ENCODE data around the gene LNX1. TPM values are rescaled to one million over a fixed set of nuclear protein-coding genes. Genes with fewer than 3 reads are reported as not detected.

Gene LNX1
- total RNA-seq, 1 donor from 2014 or later, result 0.34 TPM

DNA sequence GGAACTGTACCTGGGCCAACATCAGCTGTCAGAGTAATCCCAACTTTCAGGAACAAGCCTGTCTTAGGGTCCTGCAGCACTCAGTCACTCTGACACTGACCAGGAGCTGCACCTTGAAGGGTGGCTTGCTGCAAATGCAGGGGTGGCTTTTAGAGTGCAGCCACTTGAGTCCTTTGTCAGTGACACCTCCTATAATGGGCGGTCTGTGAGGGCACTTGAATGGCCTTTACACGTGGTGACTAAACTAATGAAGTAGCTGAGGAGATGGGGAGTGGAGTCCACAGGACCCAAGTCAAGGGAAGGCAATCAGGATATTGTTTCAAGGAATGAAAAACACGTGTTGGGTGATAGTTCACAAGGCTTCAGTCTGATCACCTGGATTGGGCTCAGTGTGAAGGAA is 11.1 kb upstream of the LNX1 start:
- no peak for DNase-seq (ENCODE audit: low spot score)
- Histone ChIP-seq H3K27me3 (no peaks in the 10 kb centered on the region), H3K4me1 (no peaks in the 10 kb centered on the region), H3K79me2 (ENCODE audit: low read depth) (no peaks in the 10 kb centered on the region), H3K36me3 (no peaks in the 10 kb centered on the region), H2AFZ (replicated peaks) (no peak overlapping the region), H3K27ac (no peak overlapping the region), H3K9ac (no peak overlapping the region), H3K4me3 (no peak overlapping the region), H4K20me1 (ENCODE audit: low read depth) (no peaks in the 10 kb centered on the region), H3K9me3 (ENCODE audit: low read depth) (no peaks in the 10 kb centered on the region), H3F3A (ENCODE audit: low read depth) (no peaks in the 10 kb centered on the region), H3K4me2 (no peak overlapping the region)
- H3K9me3 Mint-ChIP-seq, result no peaks in the 10 kb centered on the region
- H3K4me3 Mint-ChIP-seq, result no peak overlapping the region
- H3K4me1 Mint-ChIP-seq, result peaks cover 5% of the 10 kb centered on the region
- no peak overlapping the region for H3K27ac Mint-ChIP-seq
- H3K27me3 Mint-ChIP-seq (ENCODE audit: insufficient read depth, low read depth), result peaks cover 6% of the 10 kb centered on the region
- no peaks in the 10 kb centered on the region for H3K36me3 Mint-ChIP-seq
- TF ChIP-seq, protein P1, sequence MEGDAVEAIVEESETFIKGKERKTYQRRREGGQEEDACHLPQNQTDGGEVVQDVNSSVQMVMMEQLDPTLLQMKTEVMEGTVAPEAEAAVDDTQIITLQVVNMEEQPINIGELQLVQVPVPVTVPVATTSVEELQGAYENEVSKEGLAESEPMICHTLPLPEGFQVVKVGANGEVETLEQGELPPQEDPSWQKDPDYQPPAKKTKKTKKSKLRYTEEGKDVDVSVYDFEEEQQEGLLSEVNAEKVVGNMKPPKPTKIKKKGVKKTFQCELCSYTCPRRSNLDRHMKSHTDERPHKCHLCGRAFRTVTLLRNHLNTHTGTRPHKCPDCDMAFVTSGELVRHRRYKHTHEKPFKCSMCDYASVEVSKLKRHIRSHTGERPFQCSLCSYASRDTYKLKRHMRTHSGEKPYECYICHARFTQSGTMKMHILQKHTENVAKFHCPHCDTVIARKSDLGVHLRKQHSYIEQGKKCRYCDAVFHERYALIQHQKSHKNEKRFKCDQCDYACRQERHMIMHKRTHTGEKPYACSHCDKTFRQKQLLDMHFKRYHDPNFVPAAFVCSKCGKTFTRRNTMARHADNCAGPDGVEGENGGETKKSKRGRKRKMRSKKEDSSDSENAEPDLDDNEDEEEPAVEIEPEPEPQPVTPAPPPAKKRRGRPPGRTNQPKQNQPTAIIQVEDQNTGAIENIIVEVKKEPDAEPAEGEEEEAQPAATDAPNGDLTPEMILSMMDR (IDR thresholded peaks at IDR 0.05), result no peak
- TF ChIP-seq EZH2 (IDR thresholded peaks at IDR 0.05), result no peak
- no peak for TF ChIP-seq EZH2phosphoT487 (IDR thresholded peaks at IDR 0.05)

DNA sequence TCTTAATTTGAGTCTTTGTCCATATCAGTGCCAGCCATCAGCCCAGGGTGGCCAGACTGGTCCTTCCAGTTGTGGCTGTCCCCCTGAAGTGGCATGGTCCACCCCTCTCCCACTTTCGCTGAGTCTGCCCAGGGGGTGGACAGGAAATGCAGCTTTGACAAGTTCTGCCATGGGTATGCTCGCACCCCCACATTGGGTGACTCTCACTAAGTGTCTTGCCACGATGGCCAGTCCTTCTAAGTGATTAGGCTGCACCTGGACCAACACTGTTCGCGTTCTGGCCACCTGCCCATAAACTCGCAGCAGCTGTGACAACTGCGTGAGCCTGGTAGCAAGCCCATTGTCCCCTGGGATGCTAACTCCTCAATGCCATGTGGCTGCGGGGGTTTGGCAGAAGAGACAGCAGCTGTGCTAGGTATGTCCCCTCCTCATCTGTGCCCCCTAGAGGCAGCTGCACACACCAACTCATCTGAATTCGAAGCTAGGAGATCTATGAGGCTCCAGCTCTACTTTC is 10.0 kb upstream of the LNX1 start:
- no peaks in the 10 kb centered on the region for H3K9me3 Mint-ChIP-seq
- H3K27ac ChIP-seq, result no peak overlapping the region
- TF ChIP-seq, protein P1 (IDR thresholded peaks at IDR 0.05), result peak; percentile 56
- TF ChIP-seq EZH2 (IDR thresholded peaks at IDR 0.05) (no peak), EZH2phosphoT487 (IDR thresholded peaks at IDR 0.05) (no peak)
- no peak overlapping the region for H3K27ac Mint-ChIP-seq
- no peak overlapping the region for H3K4me3 ChIP-seq
- H3K4me1 ChIP-seq, result no peaks in the 10 kb centered on the region
- H3K27me3 Mint-ChIP-seq (ENCODE audit: insufficient read depth, low read depth), result peaks cover 6% of the 10 kb centered on the region
- no peaks in the 10 kb centered on the region for H3K27me3 ChIP-seq
- no peak overlapping the region for H3K4me2 ChIP-seq
- H3K9ac ChIP-seq, result no peak overlapping the region
- H3K4me1 Mint-ChIP-seq, result peaks cover 5% of the 10 kb centered on the region
- H2AFZ ChIP-seq (replicated peaks), result no peak overlapping the region
- H3K4me3 Mint-ChIP-seq, result no peak overlapping the region
- H4K20me1 ChIP-seq (ENCODE audit: low read depth), result no peaks in the 10 kb centered on the region
- H3K9me3 ChIP-seq (ENCODE audit: low read depth), result no peaks in the 10 kb centered on the region
- no peaks in the 10 kb centered on the region for H3K79me2 ChIP-seq (ENCODE audit: low read depth)
- no peaks in the 10 kb centered on the region for H3F3A ChIP-seq (ENCODE audit: low read depth)
- peak; percentile 66 for DNase-seq (ENCODE audit: low spot score)
- no peaks in the 10 kb centered on the region for H3K36me3 ChIP-seq
- H3K36me3 Mint-ChIP-seq, result no peaks in the 10 kb centered on the region

DNA sequence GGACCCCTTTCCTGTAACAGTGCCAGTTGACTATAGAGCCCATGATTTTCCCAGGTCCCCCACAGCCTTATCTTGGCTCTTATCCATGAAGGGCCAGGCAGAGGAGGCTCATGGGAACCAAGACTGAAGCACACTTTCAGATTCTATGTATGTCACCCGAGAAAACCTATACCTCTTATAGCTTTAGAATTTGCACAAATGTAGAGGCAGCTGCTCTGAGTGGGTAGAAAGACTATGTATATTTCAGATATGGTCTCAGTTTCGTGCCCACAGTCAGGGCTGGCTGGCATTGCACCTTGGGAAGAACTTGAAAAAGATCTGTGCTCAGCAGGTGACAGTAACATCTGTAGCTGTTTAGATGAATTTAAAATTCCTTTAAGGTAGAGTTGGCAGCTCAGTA is 8.3 kb upstream of the LNX1 start:
- Mint-ChIP-seq H3K4me1 (peaks cover 5% of the 10 kb centered on the region), H3K4me3 (no peak overlapping the region), H3K27me3 (ENCODE audit: insufficient read depth, low read depth) (peaks cover 6% of the 10 kb centered on the region), H3K27ac (no peak overlapping the region), H3K36me3 (no peaks in the 10 kb centered on the region), H3K9me3 (no peaks in the 10 kb centered on the region)
- TF ChIP-seq EZH2 (IDR thresholded peaks at IDR 0.05) (no peak), EZH2phosphoT487 (IDR thresholded peaks at IDR 0.05) (no peak)
- TF ChIP-seq, protein P1 (IDR thresholded peaks at IDR 0.05), result no peak
- H3K4me1 ChIP-seq, result no peaks in the 10 kb centered on the region
- H4K20me1 ChIP-seq (ENCODE audit: low read depth), result no peaks in the 10 kb centered on the region
- no peak overlapping the region for H3K27ac ChIP-seq
- no peak overlapping the region for H3K4me2 ChIP-seq
- DNase-seq (ENCODE audit: low spot score), result no peak
- H3K36me3 ChIP-seq, result no peaks in the 10 kb centered on the region
- H3F3A ChIP-seq (ENCODE audit: low read depth), result no peaks in the 10 kb centered on the region
- no peaks in the 10 kb centered on the region for H3K9me3 ChIP-seq (ENCODE audit: low read depth)
- H3K79me2 ChIP-seq (ENCODE audit: low read depth), result no peaks in the 10 kb centered on the region
- no peaks in the 10 kb centered on the region for H3K27me3 ChIP-seq
- no peak overlapping the region for H3K4me3 ChIP-seq
- H2AFZ ChIP-seq (replicated peaks), result no peak overlapping the region
- H3K9ac ChIP-seq, result no peak overlapping the region

Measured in neural progenitor cell (in vitro differentiated cells).